ENCODE data around the gene SSBP3.

The SSBP3 gene

GRCh38 chr1:54395281-54395934 lies 10.8 kb downstream of the SSBP3 start:
- Histone ChIP-seq H3K36me3 (ENCODE audit: low read length) (no peaks in the 10 kb centered on the region), H3K9ac (ENCODE audit: low read length) (no peak overlapping the region), H3K79me2 (ENCODE audit: insufficient read depth, low read length) (no peaks in the 10 kb centered on the region), H2AFZ (ENCODE audit: low read depth, low read length, severe bottlenecking) (no peak overlapping the region), H3K27me3 (ENCODE audit: low read length) (no peaks in the 10 kb centered on the region), H3K9me2 (replicated peaks; ENCODE audit: insufficient read depth, low read length) (no peaks in the 10 kb centered on the region), H4K20me1 (ENCODE audit: low read depth, low read length) (no peaks in the 10 kb centered on the region), H3K4me2 (ENCODE audit: low read depth, low read length, poor library complexity, severe bottlenecking) (no peak overlapping the region), H3K9me3 (ENCODE audit: insufficient read depth, low read length) (no peaks in the 10 kb centered on the region), H3K4me3 (ENCODE audit: insufficient read depth, low read length, poor library complexity, severe bottlenecking) (no peak overlapping the region), H3F3A (ENCODE audit: insufficient read depth) (no peaks in the 10 kb centered on the region), H3K27ac (ENCODE audit: low read depth, low read length) (no peak overlapping the region)
- no peak for TF ChIP-seq CTCF (IDR thresholded peaks at IDR 0.05; ENCODE audit: insufficient read depth, low read length, poor library complexity, severe bottlenecking)

- Histone ChIP-seq H3K27me3 (ENCODE audit: low read length) (no peaks in the 10 kb centered on the region), H3F3A (ENCODE audit: insufficient read depth) (no peaks in the 10 kb centered on the region), H3K79me2 (ENCODE audit: insufficient read depth, low read length) (no peaks in the 10 kb centered on the region), H3K9me3 (ENCODE audit: insufficient read depth, low read length) (no peaks in the 10 kb centered on the region), H3K27ac (ENCODE audit: low read depth, low read length) (no peak overlapping the region), H3K4me3 (ENCODE audit: insufficient read depth, low read length, poor library complexity, severe bottlenecking) (no peak overlapping the region), H3K9ac (ENCODE audit: low read length) (no peak overlapping the region), H2AFZ (ENCODE audit: low read depth, low read length, severe bottlenecking) (no peak overlapping the region), H3K9me2 (replicated peaks; ENCODE audit: insufficient read depth, low read length) (no peaks in the 10 kb centered on the region), H3K4me2 (ENCODE audit: low read depth, low read length, poor library complexity, severe bottlenecking) (no peak overlapping the region), H4K20me1 (ENCODE audit: low read depth, low read length) (no peaks in the 10 kb centered on the region), H3K36me3 (ENCODE audit: low read length) (no peaks in the 10 kb centered on the region)
- TF ChIP-seq EZH2phosphoT487 (conservative IDR thresholded peaks at IDR 0.05; ENCODE audit: low read length) (no peak), CTCF (IDR thresholded peaks at IDR 0.05; ENCODE audit: insufficient read depth, low read length, poor library complexity, severe bottlenecking) (no peak)
Observed at GRCh38 chr1:54394104-54394503, 12.1 kb downstream of the SSBP3 start.

GRCh38 chr1:54392401-54392800 lies 13.8 kb downstream of the SSBP3 start:
- TF ChIP-seq CTCF (IDR thresholded peaks at IDR 0.05; ENCODE audit: insufficient read depth, low read length, poor library complexity, severe bottlenecking), result no peak
- TF ChIP-seq EZH2phosphoT487 (conservative IDR thresholded peaks at IDR 0.05; ENCODE audit: low read length), result no peak
- Histone ChIP-seq H3K27ac (ENCODE audit: low read depth, low read length) (no peak overlapping the region), H3K9ac (ENCODE audit: low read length) (no peak overlapping the region), H2AFZ (ENCODE audit: low read depth, low read length, severe bottlenecking) (no peak overlapping the region), H3K36me3 (ENCODE audit: low read length) (no peaks in the 10 kb centered on the region), H3K9me2 (replicated peaks; ENCODE audit: insufficient read depth, low read length) (no peaks in the 10 kb centered on the region), H3F3A (ENCODE audit: insufficient read depth) (no peaks in the 10 kb centered on the region), H3K4me3 (ENCODE audit: insufficient read depth, low read length, poor library complexity, severe bottlenecking) (no peak overlapping the region), H4K20me1 (ENCODE audit: low read depth, low read length) (no peaks in the 10 kb centered on the region), H3K9me3 (ENCODE audit: insufficient read depth, low read length) (no peaks in the 10 kb centered on the region), H3K79me2 (ENCODE audit: insufficient read depth, low read length) (no peaks in the 10 kb centered on the region), H3K4me2 (ENCODE audit: low read depth, low read length, poor library complexity, severe bottlenecking) (no peak overlapping the region), H3K27me3 (ENCODE audit: low read length) (no peaks in the 10 kb centered on the region)
